Choroid plexus epithelial cell (primary cell): ENCODE results near the gene NCAM2.
A peak's percentile ranks its signal among the peaks of the same experiment; 100 is the strongest.

ENCODE experiments used
- DNase-seq: peaks from one replicate; pipeline ENCODE4 v3.0.0-alpha.2; 2010; ENCODE audit warnings: low read depth
- H3K4me3 ChIP-seq: 2 replicates; pipeline ENCODE4 v1.5.1; 2011; ENCODE audit warnings: low read depth, mild to moderate bottlenecking, control low read depth, low read length, moderate library complexity
- CTCF ChIP-seq: conservative IDR thresholded peaks from 2 replicates; pipeline ENCODE4 v1.5.1; 2011; ENCODE audit warnings: low read depth, mild to moderate bottlenecking, control low read depth, inconsistent platforms, low read length, moderate library complexity

The NCAM2 gene

DNA sequence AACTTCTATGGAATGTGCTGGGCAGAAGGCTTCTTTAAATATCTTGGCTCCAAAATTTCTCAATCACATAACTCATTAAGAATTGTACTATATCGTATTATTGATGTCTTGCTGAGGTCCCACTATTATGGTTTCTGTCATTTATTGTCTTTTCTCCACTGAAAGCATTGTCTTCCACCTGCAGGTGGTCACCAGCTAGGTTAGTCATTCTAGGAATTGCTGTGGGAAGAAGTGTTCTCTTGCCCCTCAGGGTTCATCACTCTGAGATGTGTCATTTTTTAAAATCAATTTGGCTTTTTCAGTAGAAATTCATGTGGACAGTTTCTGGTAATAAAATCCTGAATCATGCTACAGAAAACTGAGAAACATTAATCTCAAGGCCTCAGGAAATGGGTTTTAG, 66.1 kb downstream of the NCAM2 start:
- peak; percentile 7 for DNase-seq
- H3K4me3 ChIP-seq = no peak overlapping the region
- no peak for TF ChIP-seq CTCF

GRCh38 chr21:21067375-21067774, 69.2 kb downstream of the NCAM2 start:
- DNase-seq = no peak
- H3K4me3 ChIP-seq = no peak overlapping the region
- no peak for TF ChIP-seq CTCF

- no peak for DNase-seq
- no peak for TF ChIP-seq CTCF
- no peak overlapping the region for H3K4me3 ChIP-seq
Measured at GRCh38 chr21:21074305-21074704, 76.1 kb downstream of the NCAM2 start.

DNA sequence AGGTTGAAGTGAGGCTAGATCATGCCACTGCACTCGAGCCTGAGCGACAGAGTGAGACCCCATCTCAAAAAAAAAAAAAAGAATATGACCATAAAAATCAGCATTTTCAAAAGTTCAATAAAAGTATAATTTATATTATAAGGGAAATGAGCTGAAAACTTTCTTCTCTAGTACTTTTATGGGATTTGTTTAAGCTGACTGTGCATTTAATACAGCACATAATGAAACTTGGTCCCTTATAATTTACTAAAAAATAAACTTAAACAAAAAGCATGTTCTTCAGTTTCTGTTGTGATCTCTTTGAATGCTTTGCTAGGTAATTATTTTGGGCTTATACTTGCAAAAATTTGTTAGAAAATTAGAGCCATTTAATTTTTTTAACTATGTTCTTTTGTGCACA, 77.8 kb downstream of the NCAM2 start:
- no peak for TF ChIP-seq CTCF
- no peak for DNase-seq
- no peak overlapping the region for H3K4me3 ChIP-seq

DNA sequence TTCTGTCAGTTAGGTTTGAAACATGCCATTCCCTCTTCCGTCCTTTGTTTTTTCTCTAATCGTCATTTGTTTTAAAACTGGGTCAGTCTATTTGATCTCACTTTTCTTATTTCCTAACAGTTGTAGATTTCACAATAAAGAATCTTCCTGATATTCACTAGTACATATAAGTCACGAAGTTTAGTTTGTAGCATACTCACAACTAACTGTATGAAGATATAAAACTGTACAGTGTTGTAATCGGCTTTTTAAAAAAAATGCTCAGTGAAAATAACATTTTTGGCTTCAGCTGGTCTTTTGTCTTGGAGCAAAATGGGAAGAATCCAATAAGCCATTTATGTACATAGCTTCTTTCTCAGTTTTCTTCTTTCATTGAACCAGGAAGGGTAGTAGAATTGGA, 78.3 kb downstream of the NCAM2 start:
- no peak for TF ChIP-seq CTCF
- no peak overlapping the region for H3K4me3 ChIP-seq
- DNase-seq = no peak

- H3K4me3 ChIP-seq = no peak overlapping the region
- no peak for TF ChIP-seq CTCF
- no peak for DNase-seq
Measured at GRCh38 chr21:21079646-21080045, 81.4 kb downstream of the NCAM2 start.

DNA sequence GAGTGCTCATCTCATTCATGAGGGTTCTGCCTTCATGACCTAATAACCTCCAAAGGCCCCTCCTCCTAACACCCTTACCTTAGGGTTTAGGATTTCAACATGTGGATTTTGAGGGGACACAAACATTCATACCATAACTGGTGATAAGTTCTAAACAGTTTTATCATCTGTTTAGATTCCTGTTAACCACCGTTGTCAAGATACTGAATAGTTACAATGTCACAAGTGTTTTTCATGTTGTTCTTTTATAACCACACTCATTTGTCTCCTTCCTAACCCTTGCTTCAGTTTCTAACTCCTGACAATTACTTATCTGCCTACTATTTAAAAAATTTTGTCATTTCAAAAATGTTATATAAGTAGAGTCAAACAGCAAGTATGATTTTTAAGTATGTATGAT, 86.0 kb downstream of the NCAM2 start:
- TF ChIP-seq CTCF = no peak
- H3K4me3 ChIP-seq = no peak overlapping the region
- DNase-seq = peak; percentile 80
